CD4-positive, alpha-beta T cell treated with Interleukin-6 for 4 hours (primary cell): ENCODE results near the gene TMCC3.
A peak's percentile ranks its signal among the peaks of the same experiment; 100 is the strongest.
"Not testable (repeated sequence)": the region's sequence is repeated elsewhere in the genome, so short reads cannot be mapped to it uniquely, and the experiment has no call there.

Experiments
- DNase-seq: peaks from one replicate; pipeline ENCODE4 v3.0.0-alpha.2; 2020; ENCODE audit warnings: mixed read lengths

The TMCC3 gene, protein sequence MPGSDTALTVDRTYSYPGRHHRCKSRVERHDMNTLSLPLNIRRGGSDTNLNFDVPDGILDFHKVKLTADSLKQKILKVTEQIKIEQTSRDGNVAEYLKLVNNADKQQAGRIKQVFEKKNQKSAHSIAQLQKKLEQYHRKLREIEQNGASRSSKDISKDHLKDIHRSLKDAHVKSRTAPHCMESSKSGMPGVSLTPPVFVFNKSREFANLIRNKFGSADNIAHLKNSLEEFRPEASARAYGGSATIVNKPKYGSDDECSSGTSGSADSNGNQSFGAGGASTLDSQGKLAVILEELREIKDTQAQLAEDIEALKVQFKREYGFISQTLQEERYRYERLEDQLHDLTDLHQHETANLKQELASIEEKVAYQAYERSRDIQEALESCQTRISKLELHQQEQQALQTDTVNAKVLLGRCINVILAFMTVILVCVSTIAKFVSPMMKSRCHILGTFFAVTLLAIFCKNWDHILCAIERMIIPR

DNA sequence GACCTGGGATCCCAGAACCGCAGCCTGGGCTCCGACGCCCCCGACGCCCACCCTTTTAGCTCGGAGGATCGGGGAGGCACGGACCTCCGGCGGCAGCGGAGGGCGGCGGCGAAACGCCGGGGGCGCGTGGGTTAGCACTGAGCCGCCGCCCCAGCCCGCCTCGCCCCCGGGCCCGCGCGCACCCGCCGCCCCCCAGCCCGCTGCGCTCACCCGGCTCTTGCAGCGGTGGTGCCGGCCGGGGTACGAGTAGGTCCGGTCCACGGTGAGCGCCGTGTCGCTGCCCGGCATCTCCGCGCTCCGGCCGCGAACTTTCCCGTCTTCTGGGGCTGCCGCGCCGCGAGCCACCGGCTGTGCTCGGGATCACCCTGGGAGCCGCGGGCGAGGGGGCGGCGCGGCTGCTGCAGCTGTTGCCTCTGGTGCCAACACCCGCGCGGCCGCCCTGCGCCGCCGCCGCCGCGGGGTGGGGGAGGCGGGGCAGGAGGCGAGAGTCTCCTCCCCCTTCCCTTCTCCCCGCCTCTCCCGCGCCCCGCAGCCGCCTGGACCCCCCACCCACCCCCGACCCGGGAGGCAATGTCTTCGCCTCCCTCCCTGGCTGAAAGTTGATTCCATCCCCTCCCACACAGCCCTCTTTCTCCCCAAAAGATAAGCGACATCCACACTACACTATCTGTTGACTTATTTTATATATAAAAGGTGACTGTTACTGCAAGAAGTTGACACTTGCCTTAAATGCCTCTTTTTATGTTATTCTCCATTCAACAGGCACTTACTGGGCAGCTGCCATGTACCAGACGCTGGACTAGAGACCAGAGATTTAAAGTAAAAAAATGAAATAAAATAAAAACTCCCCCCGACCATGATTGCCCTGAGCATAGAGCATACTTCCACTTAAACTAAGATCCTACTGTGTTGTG is at the start of gene TMCC3:
TMCC3 (minus strand) TSS at position 415 of the 914 bp plus-strand sequence; CDS start at position 288, 127 bp downstream.
- DNase-seq: peak; percentile 32

DNA sequence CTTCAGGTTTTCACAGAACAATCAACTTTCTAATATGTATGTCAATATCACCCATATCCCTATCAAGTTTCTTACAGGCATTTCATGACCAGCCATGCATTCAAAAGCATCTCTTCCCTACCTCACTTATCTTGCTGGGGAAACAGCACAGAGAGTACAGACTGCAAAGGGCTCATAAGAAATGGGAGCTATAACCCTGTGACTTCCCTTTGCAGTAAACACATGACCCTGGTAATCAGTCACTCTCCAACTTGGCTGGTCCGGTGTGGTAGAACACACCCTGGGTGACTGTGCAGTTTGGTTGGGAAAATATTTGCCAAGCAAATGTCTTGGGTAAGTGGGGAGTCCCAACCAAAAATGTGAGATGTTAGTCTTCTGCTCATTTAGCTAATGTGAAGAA is 49.4 kb upstream of the TMCC3 start:
- no peak for DNase-seq

DNA sequence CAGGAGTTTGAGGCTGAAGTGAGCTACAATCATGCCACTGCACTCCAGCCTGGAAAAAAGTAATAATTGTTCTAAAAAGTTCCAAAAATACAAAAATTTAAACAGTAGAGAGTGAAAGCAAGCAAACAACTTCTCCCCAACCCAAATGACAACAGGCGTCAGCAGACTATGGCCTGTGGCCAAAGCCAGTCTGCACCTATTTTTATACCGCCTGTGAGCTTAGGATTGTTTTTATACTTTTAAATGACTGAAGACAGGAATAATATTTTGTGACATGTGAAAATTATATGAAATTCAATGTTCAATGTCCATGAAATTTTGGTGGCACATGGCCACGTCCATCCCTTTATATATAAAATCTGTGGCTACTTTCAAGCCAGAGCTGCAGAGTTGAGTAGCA is 48.2 kb upstream of the TMCC3 start:
- no peak for DNase-seq

DNA sequence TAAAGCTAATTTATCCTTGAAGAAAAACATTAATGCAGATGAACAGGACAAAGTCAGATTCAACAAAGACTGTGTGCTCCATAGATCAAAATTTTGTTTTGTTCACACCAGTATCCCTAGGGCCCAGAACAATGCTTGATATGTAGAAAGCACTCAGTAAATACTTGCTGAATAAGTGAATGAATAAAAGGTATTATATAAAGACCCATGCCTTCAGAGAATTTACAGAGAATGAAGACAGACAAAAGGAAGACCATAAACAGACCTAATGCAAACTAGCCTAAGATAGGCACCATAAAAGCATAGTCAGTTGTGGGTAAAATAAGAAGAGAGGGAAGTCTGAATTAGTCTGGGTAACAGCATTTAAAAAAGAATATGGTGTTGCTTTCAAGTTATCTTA is 47.3 kb upstream of the TMCC3 start:
- no peak for DNase-seq

DNA sequence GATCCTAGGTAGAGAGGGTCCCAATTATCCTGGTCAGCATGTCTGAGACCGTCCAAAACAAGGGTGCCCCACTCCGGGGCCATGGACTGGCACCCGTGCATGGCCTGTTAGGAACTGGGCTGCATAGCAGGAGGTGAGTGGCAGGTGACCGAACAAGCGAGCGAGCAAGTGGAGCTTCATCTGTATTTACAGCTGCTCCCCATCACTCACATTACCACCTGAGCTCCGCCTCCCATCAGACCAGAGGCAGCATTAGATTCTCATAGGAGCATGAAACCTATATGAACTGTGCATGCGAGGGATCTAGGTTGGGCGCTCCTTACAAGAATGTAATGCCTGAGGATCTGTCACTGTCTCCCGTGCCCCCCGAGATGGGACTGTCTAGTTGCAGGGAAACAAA is 44.4 kb upstream of the TMCC3 start:
- DNase-seq: no peak

DNA sequence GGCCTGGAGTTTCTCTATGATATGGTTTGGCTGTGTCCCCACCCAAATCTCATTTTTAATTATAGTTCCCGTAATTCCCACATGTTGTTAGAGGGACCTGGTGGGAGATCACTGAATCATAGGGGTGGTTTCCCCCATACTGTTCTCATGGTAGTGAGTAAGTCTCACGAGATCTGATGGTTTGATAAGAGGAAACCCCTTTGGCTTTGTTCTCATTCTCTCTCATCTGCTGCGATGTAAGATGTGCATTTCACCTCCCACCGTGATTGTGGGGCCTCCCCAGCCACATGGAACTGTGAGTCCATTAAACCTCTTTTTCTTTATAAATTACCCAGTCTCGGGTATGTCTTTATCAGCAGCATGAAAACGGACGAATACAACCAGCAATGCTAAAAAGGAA is 42.5 kb upstream of the TMCC3 start:
- DNase-seq: not testable (repeated sequence)

GRCh38 chr12:94690198-94690771 is 39.9 kb upstream of the TMCC3 start:
- no peak for DNase-seq

- no peak for DNase-seq
Observed at GRCh38 chr12:94689646-94690036, 39.3 kb upstream of the TMCC3 start.

GRCh38 chr12:94689002-94689645 is 38.8 kb upstream of the TMCC3 start:
- no peak for DNase-seq

DNA sequence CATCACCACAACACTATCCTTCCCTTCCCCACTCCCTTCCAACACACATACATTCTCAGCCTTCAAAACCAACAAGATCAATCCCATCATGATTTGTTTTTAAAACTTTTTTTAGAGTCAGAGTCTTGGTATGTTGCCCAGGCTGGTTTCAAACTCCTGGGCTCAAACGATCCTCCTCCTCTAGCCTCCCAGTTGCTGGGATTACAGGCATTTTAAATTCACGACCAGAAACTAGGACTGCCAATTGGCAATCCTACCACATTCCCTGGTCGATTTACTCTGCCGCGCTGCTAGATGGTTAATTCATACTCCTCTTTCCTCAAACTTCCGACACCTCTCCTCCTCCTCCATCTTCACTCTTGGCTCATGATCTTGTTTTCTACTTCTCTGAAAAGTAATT is 37.5 kb upstream of the TMCC3 start:
- no peak for DNase-seq

- no peak for DNase-seq
Observed at GRCh38 chr12:94686834-94687628, 36.7 kb upstream of the TMCC3 start.

DNA sequence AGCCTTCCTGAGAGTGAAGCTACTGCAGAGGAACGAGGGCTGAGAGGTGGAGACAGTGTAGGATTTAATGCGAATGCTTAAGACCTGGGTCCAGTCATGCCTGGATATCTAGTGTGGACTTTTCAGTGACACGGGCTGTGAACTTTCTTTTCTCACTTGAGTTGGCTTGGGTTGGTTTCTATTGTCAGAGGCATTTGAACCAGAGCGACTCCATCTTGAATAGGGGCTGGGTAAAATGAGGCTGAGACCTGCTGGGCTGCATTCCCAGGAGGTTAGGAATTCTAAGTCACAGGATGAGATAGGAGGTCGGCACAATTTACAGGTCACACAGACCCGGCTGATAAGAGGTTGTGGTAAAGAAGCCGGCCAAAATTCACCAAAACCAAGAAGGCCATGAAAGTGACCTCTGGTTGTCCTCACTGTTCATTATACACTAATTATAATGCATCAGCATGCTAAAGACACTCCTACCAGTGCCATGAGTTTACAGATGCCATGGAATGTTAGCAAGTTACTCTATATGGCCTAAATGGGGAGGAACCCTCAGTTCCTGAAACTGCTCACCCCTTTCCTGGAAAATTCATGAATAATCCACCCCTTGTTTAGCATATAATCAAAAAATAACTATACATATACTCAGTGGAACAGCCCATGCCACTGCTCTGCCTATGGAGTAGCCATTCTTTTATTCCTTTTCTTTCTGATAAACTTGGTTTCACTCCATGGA is 34.2 kb upstream of the TMCC3 start:
- DNase-seq: no peak

- DNase-seq: no peak
Observed at GRCh38 chr12:94679554-94680195, 29.3 kb upstream of the TMCC3 start.

GRCh38 chr12:94678849-94679248 is 28.5 kb upstream of the TMCC3 start:
- DNase-seq: no peak

GRCh38 chr12:94678379-94678778 is 28.0 kb upstream of the TMCC3 start:
- DNase-seq: no peak

- DNase-seq: no peak
Observed at GRCh38 chr12:94677778-94678177, 27.4 kb upstream of the TMCC3 start.

DNA sequence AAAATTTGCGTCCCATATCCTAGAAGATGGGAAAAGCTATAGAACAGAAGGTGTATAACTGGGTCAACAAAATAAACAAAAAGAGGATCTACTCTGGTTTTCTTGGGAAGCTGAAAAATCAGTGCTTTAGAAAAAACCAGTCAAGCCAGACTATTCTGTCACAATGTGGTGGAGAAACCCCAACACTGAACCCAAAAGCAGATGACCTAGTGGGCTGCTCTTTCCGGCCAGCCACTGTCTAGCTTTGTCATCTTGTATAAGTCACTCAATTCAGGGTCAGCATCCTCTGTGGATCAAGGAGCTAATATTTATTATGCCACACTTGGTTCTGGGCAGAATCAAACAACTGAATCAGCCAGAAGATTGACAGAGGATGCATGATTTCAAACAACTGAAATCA is 26.6 kb upstream of the TMCC3 start:
- no peak for DNase-seq

GRCh38 chr12:94676031-94676641 is 25.8 kb upstream of the TMCC3 start:
- DNase-seq: no peak

DNA sequence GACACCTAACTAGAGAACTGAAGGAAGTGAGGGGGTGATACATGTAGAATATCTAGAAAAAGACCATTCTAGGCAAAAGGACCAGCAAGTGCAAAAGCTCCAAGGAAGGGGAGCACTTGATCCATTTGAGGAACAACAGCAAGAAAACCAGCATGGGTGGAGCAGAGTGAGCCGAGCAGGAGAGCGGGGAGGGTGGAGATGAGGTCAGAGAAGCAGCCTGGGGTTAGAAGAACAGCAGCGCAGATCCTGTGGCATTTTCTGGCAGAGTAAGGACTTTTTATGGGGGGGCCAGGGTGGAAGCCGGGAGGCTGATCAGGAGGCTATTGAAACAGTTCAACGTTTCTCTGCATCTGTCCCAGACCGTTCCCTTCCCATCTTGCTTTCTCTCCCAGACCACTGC is 24.5 kb upstream of the TMCC3 start:
- no peak for DNase-seq

GRCh38 chr12:94674051-94674451 is 23.7 kb upstream of the TMCC3 start:
- no peak for DNase-seq
